Measurements from ENCODE around the gene PCNT. TPM values are rescaled to one million over a fixed set of nuclear protein-coding genes. Genes with fewer than 3 reads are reported as not detected.

The PCNT gene
- total RNA-seq, 4 donors from 2014 or later: 200 to 431 (median 290) TPM

DNA sequence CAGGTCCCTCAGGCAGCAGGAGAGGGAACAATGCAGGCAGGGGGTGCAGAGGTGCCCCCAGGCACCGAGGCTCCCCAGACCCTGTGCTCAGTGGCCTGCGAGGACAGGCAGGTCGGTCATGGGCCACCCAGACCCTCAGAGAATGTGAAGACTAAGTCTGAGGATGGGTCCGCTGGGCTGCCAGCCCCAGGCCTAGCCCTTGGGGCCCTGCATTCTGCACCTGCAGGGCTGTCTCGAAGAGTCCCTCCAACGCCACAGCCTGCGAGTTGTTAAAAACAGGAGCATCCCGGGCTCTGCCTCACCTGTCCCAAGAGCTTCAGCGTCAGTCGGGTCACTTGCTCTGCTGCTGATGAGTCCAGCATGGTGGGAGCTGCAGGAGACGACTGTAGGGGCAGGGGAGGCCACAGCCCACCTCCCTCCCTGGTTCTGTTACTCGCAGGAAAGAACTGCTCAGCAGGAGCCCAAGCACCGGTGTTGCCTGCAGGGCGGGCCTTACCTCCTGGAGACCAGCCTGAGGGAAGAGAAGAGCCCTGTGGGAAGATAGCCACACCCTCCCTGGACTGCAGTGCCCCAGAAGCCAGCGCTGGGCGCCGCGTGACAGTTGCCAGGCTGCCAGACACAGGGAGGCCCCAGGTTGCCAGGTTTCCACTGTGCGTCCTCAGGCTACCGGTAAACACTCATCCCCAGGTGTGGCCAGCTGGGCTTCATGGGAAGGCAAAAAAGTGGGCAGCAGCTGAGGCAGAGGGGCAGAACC is 6.1 kb upstream of the PCNT start:
- in situ Hi-C loops (cut with MboI; ENCODE audit: low sequenced_read_pairs in 4 of 4) (no loop called here), intact Hi-C loops (cut with DNase I; ENCODE audit: low total_unique reads) (no loop called here)
- TF ChIP-seq, protein P1, sequence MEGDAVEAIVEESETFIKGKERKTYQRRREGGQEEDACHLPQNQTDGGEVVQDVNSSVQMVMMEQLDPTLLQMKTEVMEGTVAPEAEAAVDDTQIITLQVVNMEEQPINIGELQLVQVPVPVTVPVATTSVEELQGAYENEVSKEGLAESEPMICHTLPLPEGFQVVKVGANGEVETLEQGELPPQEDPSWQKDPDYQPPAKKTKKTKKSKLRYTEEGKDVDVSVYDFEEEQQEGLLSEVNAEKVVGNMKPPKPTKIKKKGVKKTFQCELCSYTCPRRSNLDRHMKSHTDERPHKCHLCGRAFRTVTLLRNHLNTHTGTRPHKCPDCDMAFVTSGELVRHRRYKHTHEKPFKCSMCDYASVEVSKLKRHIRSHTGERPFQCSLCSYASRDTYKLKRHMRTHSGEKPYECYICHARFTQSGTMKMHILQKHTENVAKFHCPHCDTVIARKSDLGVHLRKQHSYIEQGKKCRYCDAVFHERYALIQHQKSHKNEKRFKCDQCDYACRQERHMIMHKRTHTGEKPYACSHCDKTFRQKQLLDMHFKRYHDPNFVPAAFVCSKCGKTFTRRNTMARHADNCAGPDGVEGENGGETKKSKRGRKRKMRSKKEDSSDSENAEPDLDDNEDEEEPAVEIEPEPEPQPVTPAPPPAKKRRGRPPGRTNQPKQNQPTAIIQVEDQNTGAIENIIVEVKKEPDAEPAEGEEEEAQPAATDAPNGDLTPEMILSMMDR (IDR thresholded peaks at IDR 0.05 in 4 of 5, conservative IDR thresholded peaks at IDR 0.05 in 1 of 5): no peak
- no peak for TF ChIP-seq POLR2A (IDR thresholded peaks at IDR 0.05)
- peaks cover 10% of the 10 kb centered on the region in 2 donors for H3K4me1 ChIP-seq
- H3K4me3 ChIP-seq: no peak overlapping the region
- DNase-seq: no peak
- no peak overlapping the region for H3K27ac ChIP-seq
- no peaks in the 10 kb centered on the region for H3K9me3 ChIP-seq
- ATAC-seq: no peak
- no peaks in the 10 kb centered on the region for H3K27me3 ChIP-seq
- no peaks in the 10 kb centered on the region for H3K36me3 ChIP-seq

DNA sequence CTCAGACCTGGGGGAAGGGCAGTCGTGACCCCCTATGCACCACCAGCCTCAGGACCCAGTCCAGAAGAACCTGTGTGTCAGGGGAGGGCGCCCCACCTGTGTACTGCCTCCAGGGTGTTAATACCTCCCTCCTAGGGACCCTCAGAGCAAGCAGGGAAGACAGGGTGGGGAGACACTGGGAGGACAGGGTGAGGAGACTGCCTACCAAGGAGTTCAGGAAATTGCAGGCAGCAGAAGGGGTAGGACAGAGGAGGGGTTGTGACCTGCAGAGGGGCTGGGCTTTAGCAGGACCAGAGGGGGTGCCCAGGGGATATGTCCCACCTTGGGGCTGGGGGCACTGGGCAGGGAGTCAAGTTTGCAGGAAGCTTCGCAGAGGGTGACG is 5.5 kb upstream of the PCNT start:
- in situ Hi-C loops (cut with MboI; ENCODE audit: low sequenced_read_pairs in 4 of 4): no loop called here
- Histone ChIP-seq H3K4me1 (peaks cover 12 to 16% of the 10 kb centered on the region in 2 donors), H3K27me3 (no peaks in the 10 kb centered on the region), H3K4me3 (no peak overlapping the region), H3K9me3 (no peaks in the 10 kb centered on the region), H3K36me3 (no peaks in the 10 kb centered on the region), H3K27ac (no peak overlapping the region)
- intact Hi-C loops (cut with DNase I; ENCODE audit: low total_unique reads): no loop called here
- ATAC-seq (no peak), DNase-seq (no peak)
- no peak for TF ChIP-seq POLR2A (IDR thresholded peaks at IDR 0.05)
- TF ChIP-seq, protein P1 (IDR thresholded peaks at IDR 0.05 in 4 of 5, conservative IDR thresholded peaks at IDR 0.05 in 1 of 5): no peak

DNA sequence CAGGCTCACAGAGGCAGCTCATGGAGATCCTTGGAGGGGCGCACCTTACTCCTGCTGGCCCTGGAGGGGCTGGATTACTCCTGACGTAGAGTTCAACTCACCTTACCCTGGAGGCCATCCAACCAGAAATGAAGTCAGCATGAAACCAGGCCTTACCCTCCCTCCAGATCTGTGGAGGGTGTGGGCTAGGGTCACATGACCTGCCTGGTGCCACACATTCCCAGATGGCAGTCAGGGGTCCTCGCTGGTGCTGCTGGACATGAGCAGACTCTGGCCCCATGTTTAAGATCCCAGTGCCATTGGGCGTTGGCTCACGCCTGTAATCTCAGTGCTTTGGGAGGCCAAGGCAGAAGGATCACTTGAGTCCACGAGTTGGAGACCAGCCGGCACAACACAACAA is 4.8 kb upstream of the PCNT start:
- no peak for DNase-seq
- intact Hi-C loops (cut with DNase I; ENCODE audit: low total_unique reads): no loop called here
- no peak for ATAC-seq
- peaks cover 12 to 16% of the 10 kb centered on the region in 2 donors for H3K4me1 ChIP-seq
- H3K27me3 ChIP-seq: no peaks in the 10 kb centered on the region
- H3K9me3 ChIP-seq: no peaks in the 10 kb centered on the region
- H3K36me3 ChIP-seq: no peaks in the 10 kb centered on the region
- H3K27ac ChIP-seq: no peak overlapping the region
- H3K4me3 ChIP-seq: no peak overlapping the region
- TF ChIP-seq, protein P1 (IDR thresholded peaks at IDR 0.05 in 4 of 5, conservative IDR thresholded peaks at IDR 0.05 in 1 of 5): no peak
- TF ChIP-seq POLR2A (IDR thresholded peaks at IDR 0.05): no peak
- in situ Hi-C loops (cut with MboI; ENCODE audit: low sequenced_read_pairs in 4 of 4): no loop called here

DNA sequence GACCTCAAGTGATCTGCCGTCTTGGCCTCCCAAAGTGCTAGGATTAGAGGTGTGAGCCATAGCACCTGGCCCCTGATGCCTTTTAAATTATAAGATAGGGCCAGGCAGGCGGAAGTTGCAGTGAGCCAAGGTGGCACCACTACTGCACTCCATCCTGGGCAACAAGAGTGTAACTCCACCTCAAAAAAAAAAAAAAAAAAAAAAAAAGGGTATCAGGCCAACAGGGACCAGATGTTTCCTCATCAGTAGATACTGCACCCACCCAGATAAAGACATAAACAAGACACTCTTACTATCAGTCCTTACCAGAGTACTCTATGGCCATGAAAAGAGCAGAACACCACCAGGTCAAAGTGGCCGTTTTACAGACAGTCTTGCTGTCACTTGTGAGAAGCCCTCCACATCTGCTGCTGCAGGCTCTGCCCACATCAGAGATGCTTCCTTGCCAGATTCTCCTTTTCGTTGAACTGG is 3.6 kb upstream of the PCNT start:
- no peak overlapping the region for H3K4me3 ChIP-seq
- intact Hi-C loops (cut with DNase I; ENCODE audit: low total_unique reads): loop anchor here (5.0 to 10.0 kb wide), 3 partner anchors 133 to 1986 kb away; partner anchors contain the start of gene CFAP410
- ATAC-seq: no peak

More for the DNA sequence above, 3.6 kb upstream of the PCNT start:
- in situ Hi-C loops (cut with MboI; ENCODE audit: low sequenced_read_pairs in 4 of 4): no loop called here
- Histone ChIP-seq H3K9me3 (no peaks in the 10 kb centered on the region), H3K4me1 (peaks cover 16 to 21% of the 10 kb centered on the region in 2 donors), H3K27me3 (no peaks in the 10 kb centered on the region), H3K27ac (no peak overlapping the region), H3K36me3 (no peaks in the 10 kb centered on the region)
- TF ChIP-seq, protein P1 (IDR thresholded peaks at IDR 0.05 in 4 of 5, conservative IDR thresholded peaks at IDR 0.05 in 1 of 5): no peak
- TF ChIP-seq POLR2A (IDR thresholded peaks at IDR 0.05): no peak
- DNase-seq: no peak
